ENCODE results near the gene MGAT3. TPM values are rescaled to one million over a fixed set of nuclear protein-coding genes. Genes with fewer than 3 reads are reported as not detected.

The MGAT3 gene
- total RNA-seq, 1 experiment from 2014 or later = 0.20 TPM

GRCh38 chr22:39467390-39467895 lies 10.6 kb downstream of the MGAT3 start:
- Histone ChIP-seq H3K9me3 (ENCODE audit: control insufficient read depth in 1 of 2, insufficient read depth in 1 of 2, low read depth in 1 of 2, low read length in 2 of 2) (no peaks in the 10 kb centered on the region), H3K9me2 (ENCODE audit: insufficient read depth) (no peaks in the 10 kb centered on the region), H3K36me3 (ENCODE audit: control insufficient read depth in 1 of 2, insufficient read depth in 2 of 2, low read length in 2 of 2) (no peaks in the 10 kb centered on the region), H3K4me1 (ENCODE audit: control insufficient read depth in 1 of 2, insufficient read depth in 2 of 2, low read length in 2 of 2) (peaks cover 0 to 10% of the 10 kb centered on the region in 2 experiments; a peak in 1 of 4 replicates), H2AFZ (ENCODE audit: low read depth, low read length, poor library complexity, severe bottlenecking) (no peak overlapping the region), H3K4me3 (replicated peaks in 1 of 2; ENCODE audit: low read depth in 1 of 2, low read length in 2 of 2) (no peak overlapping the region), H3K4me2 (ENCODE audit: low read length) (no peak overlapping the region), H3K79me2 (ENCODE audit: insufficient read depth, low read length) (no peaks in the 10 kb centered on the region), H3K27ac (ENCODE audit: low read depth, low read length) (no peak overlapping the region), H4K20me1 (ENCODE audit: insufficient read depth) (no peaks in the 10 kb centered on the region), H3K27me3 (ENCODE audit: insufficient read depth, low read length) (no peaks in the 10 kb centered on the region), H3K9ac (ENCODE audit: low read length) (no peak overlapping the region)
- RAD21 ChIA-PET (ENCODE audit: low non-redundant PET in 1 of 2, low total read pairs in 2 of 2, uncharacterized antibody in 2 of 2, unreplicated experiment in 2 of 2) = no interaction called here
- CTCF ChIA-PET = interaction anchor here (0.7 kb wide), 1 partner anchor 57 kb away, joined by 3 read pairs; no protein-coding TSS in a partner anchor
- no peak for TF ChIP-seq SRF (IDR thresholded peaks at IDR 0.05; ENCODE audit: low read depth)
- TF ChIP-seq SIN3A (IDR thresholded peaks at IDR 0.05; ENCODE audit: low read depth) = no peak
- no peak for TF ChIP-seq POLR2AphosphoS5 (IDR thresholded peaks at IDR 0.05; ENCODE audit: low read depth, low read length)
- TF ChIP-seq RAD21 (IDR thresholded peaks at IDR 0.05; ENCODE audit: low read depth) = no peak
- TF ChIP-seq ELF1 (IDR thresholded peaks at IDR 0.05; ENCODE audit: borderline replicate concordance, low read depth) = no peak
- no peak for TF ChIP-seq YY1 (IDR thresholded peaks at IDR 0.05; ENCODE audit: extremely low read depth, insufficient replicate concordance, low read depth, low read length)
- no peak for TF ChIP-seq FOSL1 (IDR thresholded peaks at IDR 0.05; ENCODE audit: low read depth)
- TF ChIP-seq CTCF (IDR thresholded peaks at IDR 0.05 in 2 of 3, conservative IDR thresholded peaks at IDR 0.05 in 1 of 3; ENCODE audit: borderline replicate concordance in 1 of 3, insufficient read depth in 1 of 3, low read depth in 2 of 3, low read length in 2 of 3) = no peak
- no peak for TF ChIP-seq MAX (IDR thresholded peaks at IDR 0.05)
- no peak for TF ChIP-seq POLR2A (IDR thresholded peaks at IDR 0.05; ENCODE audit: borderline replicate concordance, extremely low read depth, insufficient read depth, insufficient read length)
- no peak for TF ChIP-seq ZFX (IDR thresholded peaks at IDR 0.05)
- TF ChIP-seq SP1 (IDR thresholded peaks at IDR 0.05; ENCODE audit: low read depth) = no peak
- TF ChIP-seq JUND (IDR thresholded peaks at IDR 0.05) = no peak
- no peak for TF ChIP-seq CEBPB (IDR thresholded peaks at IDR 0.05; ENCODE audit: low read depth)
- POLR2A ChIA-PET = no interaction called here
- no peak for DNase-seq (ENCODE audit: low read depth, low spot score)
- ATAC-seq = no peak
- no TSS peak for BruUV-seq (replicated peaks)
- intact Hi-C loops (cut with micrococcal nuclease) = no loop called here

All from HCT116 (cell line).